Heart left ventricle (tissue), 13 donors: ENCODE results near the gene IL6ST.

ENCODE experiments used
- CTCF ChIP-seq, 12 donors: fragments of 200-600 bp; sonication (generic) in 4 of 12; IDR thresholded peaks; one replicate each; pipeline versions ENCODE4 v1.5.0 to v1.8.0; 2018 to 2022; ENCODE audit warnings: antibody characterized with exemption in 12 of 12, mild to moderate bottlenecking in 5 of 12
- POLR2A ChIP-seq, 2 donors: fragments of 450-650 bp; IDR thresholded peaks; one replicate each; pipeline ENCODE4 v1.6.1; 2017; ENCODE audit warnings: antibody characterized with exemption in 2 of 2, mild to moderate bottlenecking in 2 of 2, moderate library complexity in 2 of 2
- donor health status: ischemic (EF 13 %, LVEDD 7.1; RV severe dilation, severe dysfunction).
- donor health status: DM: no; HTN: yes; CAD: no.
- donor health status: DM: no; HTN: no; CAD: no.
- donor health status: ischemic (EF 25% LVEDD 6.9; RV normal size, moderate dysfunction).
- donor health status: ischemic (EF 25% LVEDD 5.7; RV mildly dilated, moderate dysfunction).
- donor health status: ischemic (EF 35%, LVEDD 5.7; RV mildly dilated, moderate dysfunction).
- donor health status: nonischemic (EF 11% LVEDD 7.7; RV severe dilation, severe dysfunction).
- donor health status: DM: yes; HTN: yes; CAD: no.
- donor health status: PGD.
- donor health status: ischemic (EF 29% LVEDD 5.4; RV normal size, mild dysfunction).
- donor health status: nonischemic (EF 23%, LVEDD 6.1; RV moderate dilation, normal function).

- TF ChIP-seq CTCF (IDR thresholded peaks at IDR 0.05) (no peak), POLR2A (IDR thresholded peaks at IDR 0.05) (no peak)
Observed at GRCh38 chr5:55908804-55909203, 86.0 kb downstream of the IL6ST start.
